SK-N-SH (cell line): ENCODE data around the gene PIAS1.

ENCODE experiments used
- CHD2 ChIP-seq: fragments of 150-350 bp; IDR thresholded peaks from 2 replicates; pipeline ENCODE4 v1.6.1; 2018; ENCODE audit warnings: low read length; ENCODE audit not compliant: partially characterized antibody
- ELF1 ChIP-seq: IDR thresholded peaks from 2 replicates; pipeline ENCODE4 v1.4.0; 2012
- EZH2phosphoT487 ChIP-seq: fragments of 200-600 bp; sonication (generic); IDR thresholded peaks from 2 replicates; pipeline ENCODE4 v1.6.1; 2017; ENCODE audit warnings: low read depth, mixed run types, mild to moderate bottlenecking, antibody characterized with exemption, moderate library complexity, borderline replicate concordance
- FOXJ3 ChIP-seq: sonication (generic); formaldehyde crosslinking; IDR thresholded peaks from 2 replicates; pipeline ENCODE4 v1.5.1; 2020; ENCODE audit warnings: mild to moderate bottlenecking, missing genetic modification reagents
- GABPA ChIP-seq: IDR thresholded peaks from 2 replicates; pipeline ENCODE4 v1.4.0; 2012; ENCODE audit warnings: low read depth, mild to moderate bottlenecking
- JUND ChIP-seq: IDR thresholded peaks from 2 replicates; pipeline ENCODE4 v1.4.0; 2012
- MAX ChIP-seq: IDR thresholded peaks from 2 replicates; pipeline ENCODE4 v1.4.0; 2012; ENCODE audit warnings: low read depth
- MEF2A ChIP-seq: IDR thresholded peaks from 2 replicates; pipeline ENCODE4 v1.4.0; 2012; ENCODE audit warnings: low read depth, borderline replicate concordance
- MXI1 ChIP-seq: IDR thresholded peaks from 2 replicates; pipeline ENCODE4 v1.6.1; 2012; ENCODE audit warnings: mild to moderate bottlenecking, low read depth, low read length, improper control_type of control experiment
- RCOR1 ChIP-seq: fragments of 150-350 bp; IDR thresholded peaks from 2 replicates; pipeline ENCODE4 v1.6.1; 2017; ENCODE audit warnings: antibody characterized with exemption, low read length
- REST ChIP-seq: IDR thresholded peaks from 2 replicates; pipeline ENCODE4 v1.6.1; 2012; ENCODE audit warnings: mild to moderate bottlenecking, low read depth, low read length, moderate library complexity
- TCF12 ChIP-seq: IDR thresholded peaks from 2 replicates; pipeline ENCODE4 v1.4.0; 2012
- TF ChIP-seq, protein P1 (sequence below): fragments of 200-600 bp; sonication (generic); IDR thresholded peaks from 2 replicates; pipeline ENCODE4 v1.6.1; 2017; ENCODE audit warnings: antibody characterized with exemption, mild to moderate bottlenecking, moderate library complexity

- no peak for TF ChIP-seq MXI1
- TF ChIP-seq, protein P1, sequence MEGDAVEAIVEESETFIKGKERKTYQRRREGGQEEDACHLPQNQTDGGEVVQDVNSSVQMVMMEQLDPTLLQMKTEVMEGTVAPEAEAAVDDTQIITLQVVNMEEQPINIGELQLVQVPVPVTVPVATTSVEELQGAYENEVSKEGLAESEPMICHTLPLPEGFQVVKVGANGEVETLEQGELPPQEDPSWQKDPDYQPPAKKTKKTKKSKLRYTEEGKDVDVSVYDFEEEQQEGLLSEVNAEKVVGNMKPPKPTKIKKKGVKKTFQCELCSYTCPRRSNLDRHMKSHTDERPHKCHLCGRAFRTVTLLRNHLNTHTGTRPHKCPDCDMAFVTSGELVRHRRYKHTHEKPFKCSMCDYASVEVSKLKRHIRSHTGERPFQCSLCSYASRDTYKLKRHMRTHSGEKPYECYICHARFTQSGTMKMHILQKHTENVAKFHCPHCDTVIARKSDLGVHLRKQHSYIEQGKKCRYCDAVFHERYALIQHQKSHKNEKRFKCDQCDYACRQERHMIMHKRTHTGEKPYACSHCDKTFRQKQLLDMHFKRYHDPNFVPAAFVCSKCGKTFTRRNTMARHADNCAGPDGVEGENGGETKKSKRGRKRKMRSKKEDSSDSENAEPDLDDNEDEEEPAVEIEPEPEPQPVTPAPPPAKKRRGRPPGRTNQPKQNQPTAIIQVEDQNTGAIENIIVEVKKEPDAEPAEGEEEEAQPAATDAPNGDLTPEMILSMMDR, result no peak
- no peak for TF ChIP-seq CHD2
- TF ChIP-seq RCOR1, result no peak
- TF ChIP-seq MAX, result no peak
- TF ChIP-seq JUND, result no peak
- no peak for TF ChIP-seq TCF12
- no peak for TF ChIP-seq EZH2phosphoT487
- no peak for TF ChIP-seq MEF2A
- TF ChIP-seq FOXJ3 (CRISPR knock-in tag), result no peak
- no peak for TF ChIP-seq ELF1
- TF ChIP-seq REST, result no peak
- no peak for TF ChIP-seq GABPA
These were observed 112.7 kb downstream of the PIAS1 start for GRCh38 chr15:68166847-68167246.
